Measurements from ENCODE around the gene FGF14. TPM values are rescaled to one million over a fixed set of nuclear protein-coding genes. Genes with fewer than 3 reads are reported as not detected.

FGF14 gene
- total RNA-seq, 1 experiment from 2014 or later = 0.22 TPM

DNA sequence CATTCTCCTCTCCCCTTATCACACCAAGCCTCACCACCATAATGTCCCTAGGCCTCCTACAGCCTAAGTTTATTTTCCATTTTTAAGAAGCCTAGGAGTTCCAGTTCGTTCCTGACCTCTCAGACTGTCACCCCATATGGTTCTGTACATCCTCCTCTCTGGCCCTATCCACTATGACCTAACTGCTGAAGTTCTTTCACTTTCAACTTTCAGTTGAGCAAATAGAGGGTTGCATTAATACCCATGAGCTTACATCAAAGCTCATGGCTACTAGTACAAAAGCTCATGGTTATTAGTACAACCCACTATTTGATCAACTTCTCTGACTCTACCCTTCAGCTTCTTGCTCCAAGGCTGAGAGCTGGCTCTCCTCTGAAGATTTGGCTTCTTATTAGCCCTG lies 72.9 kb downstream of the FGF14 start:
- Histone ChIP-seq H4K20me1 (ENCODE audit: control insufficient read depth, insufficient read depth, insufficient read length) (no peaks in the 10 kb centered on the region), H2BK5ac (ENCODE audit: insufficient read length, low read length) (no peak overlapping the region), H3K27ac (ENCODE audit: insufficient read length, low read depth, low read length) (no peak overlapping the region), H3K4ac (ENCODE audit: low read depth, low read length) (no peak overlapping the region), H3K4me1 (ENCODE audit: insufficient read depth, low read length) (peaks cover 3% of the 10 kb centered on the region; the same call in 1 of the 2 replicates), H4K8ac (replicated peaks; ENCODE audit: insufficient read length, low read depth, low read length) (no peak overlapping the region), H3K79me1 (ENCODE audit: insufficient read depth, low read depth, low read length, poor library complexity, severe bottlenecking) (no peaks in the 10 kb centered on the region), H2BK20ac (ENCODE audit: low read depth, low read length, poor library complexity, severe bottlenecking) (no peak overlapping the region), H3K18ac (ENCODE audit: insufficient read length, low read depth, low read length) (no peak overlapping the region), H3K79me2 (ENCODE audit: insufficient read depth, low read length) (no peaks in the 10 kb centered on the region), H3K4me2 (ENCODE audit: insufficient read depth, insufficient read length, low read length) (no peak overlapping the region), H3K23me2 (ENCODE audit: insufficient read length, low read depth, low read length, poor library complexity, severe bottlenecking) (no peaks in the 10 kb centered on the region), H3K56ac (ENCODE audit: insufficient read length, low read depth, low read length) (no peak overlapping the region), H2BK12ac (ENCODE audit: insufficient read length, low read depth, low read length) (no peak overlapping the region), H3K14ac (ENCODE audit: insufficient read depth, low read length) (no peak overlapping the region), H2AFZ (ENCODE audit: low read length) (no peak overlapping the region), H3K9ac (ENCODE audit: extremely low read depth, insufficient read length, low read length) (no peak overlapping the region), H3K23ac (ENCODE audit: insufficient read length, low read depth, low read length) (no peak overlapping the region), H2BK120ac (ENCODE audit: low read depth, low read length, poor library complexity, severe bottlenecking) (no peak overlapping the region), H2AK5ac (ENCODE audit: insufficient read length, low read length) (no peak overlapping the region), H2BK15ac (ENCODE audit: low read depth, low read length) (no peak overlapping the region), H4K91ac (ENCODE audit: insufficient read length, low read depth, low read length) (no peak overlapping the region), H3K9me3 (ENCODE audit: control insufficient read depth, low read depth, low read length) (no peaks in the 10 kb centered on the region), H4K5ac (ENCODE audit: insufficient read length, low read depth, low read length) (no peak overlapping the region), H3K27me3 (ENCODE audit: insufficient read depth, low read length) (no peaks in the 10 kb centered on the region), H3T11ph (ENCODE audit: low read length) (no peak overlapping the region)
- no peaks in the 10 kb centered on the region for H3K36me3 Mint-ChIP-seq (ENCODE audit: insufficient read depth in 1 of 3, low read depth in 3 of 3)
- TF ChIP-seq, protein P1, sequence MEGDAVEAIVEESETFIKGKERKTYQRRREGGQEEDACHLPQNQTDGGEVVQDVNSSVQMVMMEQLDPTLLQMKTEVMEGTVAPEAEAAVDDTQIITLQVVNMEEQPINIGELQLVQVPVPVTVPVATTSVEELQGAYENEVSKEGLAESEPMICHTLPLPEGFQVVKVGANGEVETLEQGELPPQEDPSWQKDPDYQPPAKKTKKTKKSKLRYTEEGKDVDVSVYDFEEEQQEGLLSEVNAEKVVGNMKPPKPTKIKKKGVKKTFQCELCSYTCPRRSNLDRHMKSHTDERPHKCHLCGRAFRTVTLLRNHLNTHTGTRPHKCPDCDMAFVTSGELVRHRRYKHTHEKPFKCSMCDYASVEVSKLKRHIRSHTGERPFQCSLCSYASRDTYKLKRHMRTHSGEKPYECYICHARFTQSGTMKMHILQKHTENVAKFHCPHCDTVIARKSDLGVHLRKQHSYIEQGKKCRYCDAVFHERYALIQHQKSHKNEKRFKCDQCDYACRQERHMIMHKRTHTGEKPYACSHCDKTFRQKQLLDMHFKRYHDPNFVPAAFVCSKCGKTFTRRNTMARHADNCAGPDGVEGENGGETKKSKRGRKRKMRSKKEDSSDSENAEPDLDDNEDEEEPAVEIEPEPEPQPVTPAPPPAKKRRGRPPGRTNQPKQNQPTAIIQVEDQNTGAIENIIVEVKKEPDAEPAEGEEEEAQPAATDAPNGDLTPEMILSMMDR (conservative IDR thresholded peaks at IDR 0.05) = no peak
- WGBS (ENCODE audit: extremely low coverage, insufficient read length, low lambda C conversion rate) = no CpG with 5 or more reads among the region's 1 CpG
- DNase-seq = no peak
- no peaks in the 10 kb centered on the region for H3K27me3 Mint-ChIP-seq (ENCODE audit: low read depth)
- H3K4me3 Mint-ChIP-seq = no peak overlapping the region
- no peak overlapping the region for H3K27ac Mint-ChIP-seq
- no peaks in the 10 kb centered on the region; a peak in 1 of 5 replicates for H3K9me3 Mint-ChIP-seq
- peaks cover 9% of the 10 kb centered on the region in 2 experiments for H3K4me1 Mint-ChIP-seq

Data from H9 (cell line).